DND-41 (cell line): ENCODE results near the gene PNKD.
A peak's percentile ranks its signal among the peaks of the same experiment; 100 is the strongest.

Experiments used
- ATAC-seq: fragments of 200-7000 bp; cut with Tn5 transposase; 3 replicates; pipeline ENCODE4 v1.9.1; 2021; ENCODE audit warnings: low read depth; ENCODE audit not compliant: insufficient read depth
- DNase-seq: peaks from one replicate; pipeline ENCODE4 v3.0.0-alpha.2; 2020
- H2AFZ ChIP-seq: 2 replicates; pipeline ENCODE4 v1.6.0; 2012; ENCODE audit warnings: low read depth, low read length
- H3K27ac ChIP-seq: 2 replicates; pipeline ENCODE4 v1.5.1; 2012; ENCODE audit warnings: low read length, inconsistent platforms
- H3K27me3 ChIP-seq: fragments of 200-600 bp; sonication (generic); 2 replicates; pipeline ENCODE4 v1.6.0; 2012; ENCODE audit warnings: low read length, mild to moderate bottlenecking, inconsistent platforms; ENCODE audit not compliant: insufficient read depth, poor library complexity
- H3K36me3 ChIP-seq: 2 replicates; pipeline ENCODE4 v1.5.1; 2012; ENCODE audit warnings: low read length, inconsistent platforms; ENCODE audit not compliant: insufficient read depth
- H3K4me1 ChIP-seq: 2 replicates; pipeline ENCODE4 v1.5.1; 2012; ENCODE audit warnings: mild to moderate bottlenecking, low read length; ENCODE audit not compliant: insufficient read depth
- H3K4me2 ChIP-seq: 2 replicates; pipeline ENCODE4 v1.6.0; 2012; ENCODE audit warnings: mild to moderate bottlenecking, moderate library complexity, low read length, inconsistent platforms; ENCODE audit not compliant: insufficient read depth
- H3K4me3 ChIP-seq, 2 experiments: fragments of 200-600 bp in 1 of 2; shearing (Covaris generic) in 1 of 2; 2 replicates each; pipeline ENCODE4 v1.5.1; 2012 to 2016; ENCODE audit warnings: inconsistent platforms in 2 of 2, low read length in 2 of 2, mild to moderate bottlenecking in 2 of 2, low read depth in 1 of 2, moderate library complexity in 1 of 2
- H3K79me2 ChIP-seq: 2 replicates; pipeline ENCODE4 v1.6.0; 2012; ENCODE audit warnings: low read length, inconsistent platforms; ENCODE audit not compliant: insufficient read depth
- H3K9ac ChIP-seq: 2 replicates; pipeline ENCODE4 v1.6.0; 2012; ENCODE audit warnings: low read depth, mild to moderate bottlenecking, inconsistent platforms, low read length, moderate library complexity
- H3K9me3 ChIP-seq: 2 replicates; pipeline ENCODE4 v1.5.1; 2012; ENCODE audit warnings: low read length, moderate library complexity, mild to moderate bottlenecking, inconsistent platforms; ENCODE audit not compliant: insufficient read depth, severe bottlenecking
- H4K20me1 ChIP-seq: 2 replicates; pipeline ENCODE4 v1.6.0; 2012; ENCODE audit warnings: low read length; ENCODE audit not compliant: insufficient read depth
- CTCF ChIP-seq: IDR thresholded peaks from 2 replicates; pipeline ENCODE4 v1.5.1; 2012; ENCODE audit warnings: borderline replicate concordance, low read length, moderate library complexity, mild to moderate bottlenecking; ENCODE audit not compliant: poor library complexity, severe bottlenecking; ENCODE audit errors: extremely low read depth
- EZH2 ChIP-seq: IDR thresholded peaks from 3 replicates; pipeline ENCODE4 v1.6.1; 2012; ENCODE audit warnings: borderline replicate concordance, low read depth, mild to moderate bottlenecking, moderate library complexity, low read length, inconsistent platforms; ENCODE audit not compliant: severe bottlenecking

Gene PNKD

DNA sequence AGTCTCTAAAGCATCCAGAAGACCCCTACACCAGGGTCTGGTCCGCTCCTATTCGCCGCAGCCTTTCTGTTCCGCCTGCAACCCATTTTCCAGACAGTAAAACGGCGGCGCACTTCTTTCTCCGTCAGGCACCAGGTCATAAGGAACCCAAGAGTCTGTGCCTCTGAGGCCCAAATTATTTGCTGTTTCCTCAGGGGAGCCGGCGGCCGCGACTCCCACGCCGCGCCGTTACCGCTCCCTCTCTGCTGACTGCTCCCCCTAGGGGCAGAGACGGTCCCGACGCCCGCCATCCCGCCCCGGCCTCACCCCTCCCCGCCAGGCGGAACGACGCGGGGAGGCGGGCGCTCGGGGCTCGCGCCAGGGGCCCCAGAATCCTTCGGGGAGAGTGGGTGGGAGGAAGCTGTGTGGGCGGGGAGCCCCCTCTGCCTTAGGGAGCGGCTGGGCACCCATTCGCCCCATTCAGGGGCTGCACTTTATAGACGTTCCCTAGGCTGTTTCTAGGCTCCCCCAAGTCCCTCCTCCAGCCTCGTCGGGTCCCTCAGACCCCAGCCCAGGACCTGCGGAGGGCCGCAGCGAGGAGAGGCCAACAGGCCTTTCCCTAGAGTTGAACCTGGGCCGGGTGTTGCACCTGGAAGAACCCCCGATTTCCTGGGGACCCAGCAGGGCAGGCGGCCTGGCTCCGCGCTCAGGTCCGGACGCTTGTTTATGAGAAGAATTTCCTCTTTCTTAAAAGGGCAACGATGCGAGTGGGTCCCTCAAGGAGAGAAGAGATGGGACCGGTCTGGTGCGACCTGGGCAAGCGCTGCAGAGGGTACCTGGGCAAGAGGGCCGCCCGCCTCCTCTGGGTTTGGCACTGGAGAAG is 125.7 kb downstream of the PNKD start:
- peak overlapping the region; percentile 67 for H3K4me2 ChIP-seq
- peaks cover 2% of the 10 kb centered on the region for H4K20me1 ChIP-seq
- ATAC-seq (peak; percentile 67), DNase-seq (peak; percentile 96)
- peak overlapping the region; percentile 46 to 67; a peak in 3 of 4 replicates for H3K4me3 ChIP-seq
- H3K27ac ChIP-seq: peak overlapping the region; percentile 95
- peaks cover 1% of the 10 kb centered on the region; the same call in 1 of the 2 replicates for H3K36me3 ChIP-seq
- H3K4me1 ChIP-seq: peaks cover 41% of the 10 kb centered on the region
- peak overlapping the region; percentile 90 for H3K9ac ChIP-seq
- H3K27me3 ChIP-seq: no peaks in the 10 kb centered on the region
- peaks cover 36% of the 10 kb centered on the region for H3K79me2 ChIP-seq
- H3K9me3 ChIP-seq: no peaks in the 10 kb centered on the region
- H2AFZ ChIP-seq: peak overlapping the region; percentile 93
- TF ChIP-seq CTCF: peak; percentile 82
- TF ChIP-seq EZH2: no peak
